Measurements from ENCODE around the gene TMCO4.

DNA sequence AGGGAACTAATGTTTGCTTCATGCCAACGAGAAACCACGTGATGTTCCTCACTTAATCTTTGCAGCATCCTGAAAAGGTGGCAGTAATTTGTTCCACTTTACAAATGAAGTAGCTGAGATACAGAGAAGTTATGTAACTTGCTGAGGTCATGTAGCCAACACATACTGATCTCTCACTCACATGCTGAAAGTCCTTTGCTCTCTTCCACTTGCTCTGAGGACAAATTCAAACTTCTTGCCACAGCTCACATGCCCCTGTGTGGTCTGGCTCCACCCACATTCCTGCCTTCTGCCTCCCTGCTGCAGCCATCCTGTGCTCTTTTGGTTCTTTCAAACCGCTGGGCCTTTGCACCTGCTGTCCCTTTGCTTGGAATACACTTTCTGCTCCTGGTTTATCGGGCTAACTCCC is 55.4 kb downstream of the TMCO4 start:
- TF ChIP-seq EZH2phosphoT487 (IDR thresholded peaks at IDR 0.05; ENCODE audit: borderline replicate concordance, low read depth, low read length): no peak
- TF ChIP-seq, protein P1, sequence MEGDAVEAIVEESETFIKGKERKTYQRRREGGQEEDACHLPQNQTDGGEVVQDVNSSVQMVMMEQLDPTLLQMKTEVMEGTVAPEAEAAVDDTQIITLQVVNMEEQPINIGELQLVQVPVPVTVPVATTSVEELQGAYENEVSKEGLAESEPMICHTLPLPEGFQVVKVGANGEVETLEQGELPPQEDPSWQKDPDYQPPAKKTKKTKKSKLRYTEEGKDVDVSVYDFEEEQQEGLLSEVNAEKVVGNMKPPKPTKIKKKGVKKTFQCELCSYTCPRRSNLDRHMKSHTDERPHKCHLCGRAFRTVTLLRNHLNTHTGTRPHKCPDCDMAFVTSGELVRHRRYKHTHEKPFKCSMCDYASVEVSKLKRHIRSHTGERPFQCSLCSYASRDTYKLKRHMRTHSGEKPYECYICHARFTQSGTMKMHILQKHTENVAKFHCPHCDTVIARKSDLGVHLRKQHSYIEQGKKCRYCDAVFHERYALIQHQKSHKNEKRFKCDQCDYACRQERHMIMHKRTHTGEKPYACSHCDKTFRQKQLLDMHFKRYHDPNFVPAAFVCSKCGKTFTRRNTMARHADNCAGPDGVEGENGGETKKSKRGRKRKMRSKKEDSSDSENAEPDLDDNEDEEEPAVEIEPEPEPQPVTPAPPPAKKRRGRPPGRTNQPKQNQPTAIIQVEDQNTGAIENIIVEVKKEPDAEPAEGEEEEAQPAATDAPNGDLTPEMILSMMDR (conservative IDR thresholded peaks at IDR 0.05; ENCODE audit: low read length): no peak
